Measurements from ENCODE around the gene RDH13.

Gene RDH13

DNA sequence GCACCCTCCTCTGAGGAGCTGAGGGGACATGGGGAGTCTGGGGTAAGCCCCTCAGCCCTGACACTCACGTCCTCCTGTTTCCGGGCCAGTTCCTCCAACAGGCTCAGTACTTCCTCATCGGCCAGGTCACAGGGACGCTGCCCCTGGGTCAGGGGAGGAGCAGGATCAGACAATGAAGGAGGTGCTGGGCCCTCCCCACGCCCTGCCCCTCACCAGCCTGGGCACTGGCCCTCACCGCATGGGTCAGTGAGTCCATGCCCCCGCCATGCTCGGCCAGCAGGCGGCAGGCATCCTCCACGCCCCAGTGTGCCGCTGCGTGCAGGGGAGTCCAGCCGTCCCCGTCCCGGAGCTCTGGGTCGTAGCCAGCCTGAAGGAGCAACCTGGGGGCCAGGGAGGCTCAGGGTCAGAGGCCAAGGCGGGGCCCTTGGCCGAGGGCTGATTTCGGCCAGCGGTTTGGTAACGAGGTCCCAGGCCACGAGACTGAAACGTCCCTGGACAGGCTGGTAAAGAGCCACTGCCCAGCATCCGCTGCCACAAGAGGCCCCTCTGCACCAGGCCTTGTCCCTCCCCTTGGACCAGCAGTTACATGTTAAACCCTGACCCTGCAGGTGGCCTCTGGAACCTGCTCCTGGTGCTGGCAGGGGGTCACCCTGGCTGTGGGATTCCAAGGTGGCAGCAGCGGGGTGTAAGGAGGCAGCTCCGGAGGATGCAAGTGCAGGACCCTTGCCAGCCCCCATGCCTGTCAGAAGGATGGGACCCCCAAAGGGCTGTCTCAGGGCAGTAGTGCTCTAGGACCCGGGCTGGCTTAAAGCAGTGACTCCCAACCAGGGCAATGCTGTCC lies 36.0 kb upstream of the RDH13 start:
- Histone ChIP-seq H3K36me3 (peaks cover 66 to 79% (median 72%) of the 10 kb centered on the region in 3 donors), H3K4me1 (peaks cover 0 to 4% (median 2%) of the 10 kb centered on the region in 4 donors), H3K4me3 (no peak overlapping the region), H3K27ac (no peak overlapping the region), H3K9me3 (no peaks in the 10 kb centered on the region), H3K27me3 (no peaks in the 10 kb centered on the region)
- intact Hi-C loops (cut with DNase I; ENCODE audit: low total_unique reads), result no loop called here
- TF ChIP-seq, protein P1, sequence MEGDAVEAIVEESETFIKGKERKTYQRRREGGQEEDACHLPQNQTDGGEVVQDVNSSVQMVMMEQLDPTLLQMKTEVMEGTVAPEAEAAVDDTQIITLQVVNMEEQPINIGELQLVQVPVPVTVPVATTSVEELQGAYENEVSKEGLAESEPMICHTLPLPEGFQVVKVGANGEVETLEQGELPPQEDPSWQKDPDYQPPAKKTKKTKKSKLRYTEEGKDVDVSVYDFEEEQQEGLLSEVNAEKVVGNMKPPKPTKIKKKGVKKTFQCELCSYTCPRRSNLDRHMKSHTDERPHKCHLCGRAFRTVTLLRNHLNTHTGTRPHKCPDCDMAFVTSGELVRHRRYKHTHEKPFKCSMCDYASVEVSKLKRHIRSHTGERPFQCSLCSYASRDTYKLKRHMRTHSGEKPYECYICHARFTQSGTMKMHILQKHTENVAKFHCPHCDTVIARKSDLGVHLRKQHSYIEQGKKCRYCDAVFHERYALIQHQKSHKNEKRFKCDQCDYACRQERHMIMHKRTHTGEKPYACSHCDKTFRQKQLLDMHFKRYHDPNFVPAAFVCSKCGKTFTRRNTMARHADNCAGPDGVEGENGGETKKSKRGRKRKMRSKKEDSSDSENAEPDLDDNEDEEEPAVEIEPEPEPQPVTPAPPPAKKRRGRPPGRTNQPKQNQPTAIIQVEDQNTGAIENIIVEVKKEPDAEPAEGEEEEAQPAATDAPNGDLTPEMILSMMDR (IDR thresholded peaks at IDR 0.05), result no peak
- DNase-seq, result no peak

DNA sequence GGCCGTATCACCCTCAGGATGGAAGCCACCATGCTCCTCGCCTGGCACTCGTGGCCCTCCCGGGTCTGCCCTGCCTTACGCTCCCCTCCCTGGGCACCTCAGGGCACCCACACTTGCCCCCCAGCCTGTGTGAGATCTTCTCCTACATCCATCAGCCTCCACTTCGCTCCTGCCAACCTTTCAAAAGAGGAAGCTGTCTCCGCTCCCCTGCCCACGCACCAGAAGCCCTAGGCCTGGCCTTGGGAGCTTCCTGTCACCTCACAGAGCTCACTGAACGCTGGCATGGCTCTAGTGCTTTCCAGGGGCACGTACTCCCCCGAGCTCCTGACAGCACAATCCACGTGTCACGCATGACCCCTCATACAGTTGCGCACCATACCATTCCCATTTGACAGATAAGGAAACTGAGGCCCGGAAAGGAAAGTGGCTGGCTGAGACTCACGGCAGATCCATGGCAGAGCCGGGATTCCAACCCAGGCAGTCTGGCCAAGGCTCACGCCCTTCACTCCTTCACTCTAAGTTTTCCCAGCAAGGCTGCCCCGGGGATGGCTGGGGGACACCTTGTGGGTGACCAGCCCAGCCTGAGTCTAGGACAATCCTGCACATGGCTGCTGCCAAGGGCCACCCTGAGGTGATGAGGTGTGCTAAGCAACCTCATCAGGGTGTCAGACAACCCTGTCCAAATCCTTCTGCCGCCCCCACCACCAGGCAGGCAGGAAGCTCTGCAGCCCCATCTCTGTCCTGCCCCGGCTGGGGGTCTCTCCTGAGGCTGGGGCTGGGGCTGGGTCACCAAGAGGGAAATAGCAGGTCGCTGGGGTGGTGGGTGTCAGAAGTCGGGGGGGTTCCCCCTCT lies 35.1 kb upstream of the RDH13 start:
- Histone ChIP-seq H3K9me3 (no peaks in the 10 kb centered on the region), H3K4me3 (no peak overlapping the region), H3K4me1 (peaks cover 0 to 4% (median 2%) of the 10 kb centered on the region in 4 donors), H3K36me3 (peaks cover 59 to 73% (median 65%) of the 10 kb centered on the region in 3 donors), H3K27me3 (no peaks in the 10 kb centered on the region), H3K27ac (no peak overlapping the region)
- TF ChIP-seq, protein P1 (IDR thresholded peaks at IDR 0.05), result no peak
- DNase-seq, result no peak
- intact Hi-C loops (cut with DNase I; ENCODE audit: low total_unique reads), result no loop called here

DNA sequence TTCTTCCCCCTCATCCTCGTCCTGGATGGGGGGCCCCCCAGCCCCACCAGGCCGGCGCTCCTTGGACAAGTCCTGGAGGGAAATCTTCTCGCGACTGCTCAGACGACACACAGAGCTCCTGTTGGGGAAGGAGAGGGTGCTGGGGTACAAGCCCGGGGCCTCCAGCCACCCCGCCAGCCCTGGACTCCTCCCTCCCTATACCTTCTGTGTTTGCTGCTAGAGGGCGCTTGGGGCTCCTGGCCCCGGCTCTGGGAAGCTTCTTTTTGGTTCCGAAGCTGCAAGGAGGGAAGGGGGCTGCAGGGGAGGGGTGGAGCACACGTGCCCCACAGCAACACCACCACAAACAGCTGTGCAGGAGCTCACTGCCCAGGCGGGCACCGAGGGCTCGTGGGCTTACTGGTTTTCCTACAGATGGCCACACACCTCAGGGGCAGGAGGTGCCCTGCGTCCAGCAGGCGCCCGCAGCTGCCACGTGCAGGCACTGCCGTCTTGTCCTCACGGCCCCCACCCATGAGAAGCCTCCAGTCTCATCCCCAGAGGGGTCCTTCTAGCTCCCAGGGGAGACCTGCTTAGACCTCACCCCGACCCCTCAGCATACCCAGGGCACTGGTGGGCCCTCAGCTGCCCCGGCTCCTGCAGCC lies 33.2 kb upstream of the RDH13 start:
- TF ChIP-seq, protein P1 (IDR thresholded peaks at IDR 0.05), result no peak
- Histone ChIP-seq H3K4me3 (no peak overlapping the region), H3K27ac (no peak overlapping the region), H3K36me3 (peaks cover 60 to 73% (median 67%) of the 10 kb centered on the region in 3 donors), H3K27me3 (no peaks in the 10 kb centered on the region), H3K9me3 (no peaks in the 10 kb centered on the region), H3K4me1 (peaks cover 0 to 4% (median 2%) of the 10 kb centered on the region in 4 donors)
- intact Hi-C loops (cut with DNase I; ENCODE audit: low total_unique reads), result no loop called here
- DNase-seq, result no peak

DNA sequence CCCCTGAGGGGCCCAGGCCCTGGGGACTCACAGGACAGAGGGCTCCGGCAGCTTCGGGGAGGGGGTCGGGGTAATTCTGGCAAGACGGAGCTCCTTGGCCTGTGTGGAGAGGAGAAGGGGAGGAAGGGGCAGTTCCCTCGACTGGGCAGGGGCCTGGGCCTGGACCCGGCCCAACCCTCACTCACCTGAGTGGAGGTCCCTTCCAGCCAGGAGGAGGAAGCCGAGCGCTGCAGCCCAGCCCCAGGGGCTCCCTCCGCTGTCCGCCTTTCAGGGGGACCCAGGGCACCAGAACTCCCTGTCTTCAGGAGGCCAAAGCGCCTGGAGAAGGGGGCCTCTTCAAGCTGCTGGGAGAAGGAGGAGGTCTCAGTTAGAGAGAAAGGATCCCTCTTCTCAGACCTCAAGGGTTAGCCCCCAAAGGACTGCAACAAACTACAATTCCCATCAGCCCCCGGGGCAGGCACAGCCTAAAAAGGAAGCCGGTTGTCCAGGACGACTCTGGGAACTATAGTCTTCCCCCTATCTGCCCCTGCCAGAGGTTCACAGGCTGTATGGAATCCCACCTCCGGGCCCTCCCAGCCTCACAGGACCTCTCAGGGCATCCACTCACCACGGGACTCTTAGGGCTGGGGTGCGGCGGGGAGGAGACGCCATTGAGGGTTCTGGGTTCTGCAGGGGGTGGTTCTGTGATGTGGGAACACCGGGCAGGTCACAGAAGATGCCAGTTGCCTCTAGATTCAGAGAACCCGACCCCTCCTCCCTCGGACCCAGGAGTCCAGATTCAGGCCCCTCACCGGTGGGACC lies 32.5 kb upstream of the RDH13 start:
- Histone ChIP-seq H3K4me3 (no peak overlapping the region), H3K36me3 (peaks cover 62 to 77% (median 67%) of the 10 kb centered on the region in 3 donors), H3K9me3 (no peaks in the 10 kb centered on the region), H3K27ac (no peak overlapping the region), H3K27me3 (no peaks in the 10 kb centered on the region), H3K4me1 (peaks cover 0 to 4% (median 2%) of the 10 kb centered on the region in 4 donors)
- no peak for DNase-seq
- TF ChIP-seq, protein P1 (IDR thresholded peaks at IDR 0.05), result no peak
- intact Hi-C loops (cut with DNase I; ENCODE audit: low total_unique reads), result no loop called here

All from tibial artery (tissue), 4 donors.